IPS-18a (cell line): Measurements from ENCODE around the gene SPAG17.

Experiments used
- H3K27ac ChIP-seq: one replicate; pipeline ENCODE4 v1.5.1; 2013; ENCODE audit warnings: low read length
- H3K27me3 ChIP-seq: one replicate; pipeline ENCODE4 v1.6.1; 2013; ENCODE audit warnings: mild to moderate bottlenecking, low read length; ENCODE audit not compliant: control insufficient read depth, insufficient read depth
- H3K36me3 ChIP-seq: one replicate; pipeline ENCODE4 v1.6.1; 2013; ENCODE audit warnings: low read depth, low read length; ENCODE audit not compliant: control insufficient read depth
- H3K4me1 ChIP-seq: one replicate; pipeline ENCODE4 v1.6.1; 2013; ENCODE audit warnings: low read depth, low read length; ENCODE audit not compliant: control insufficient read depth
- H3K4me3 ChIP-seq: one replicate; pipeline ENCODE4 v1.5.1; 2013; ENCODE audit warnings: low read length
- H3K9ac ChIP-seq: one replicate; pipeline ENCODE4 v1.6.1; 2013; ENCODE audit warnings: mild to moderate bottlenecking, low read length, moderate library complexity
- H3K9me3 ChIP-seq: one replicate; pipeline ENCODE4 v1.6.1; 2013; ENCODE audit warnings: low read depth, low read length; ENCODE audit not compliant: control insufficient read depth

The SPAG17 gene

GRCh38 chr1:118013336-118013735 lies 171.7 kb downstream of the SPAG17 start:
- H3K27me3 ChIP-seq, result no peaks in the 10 kb centered on the region
- H3K9ac ChIP-seq, result no peak overlapping the region
- no peak overlapping the region for H3K27ac ChIP-seq
- H3K4me1 ChIP-seq, result no peaks in the 10 kb centered on the region
- no peak overlapping the region for H3K4me3 ChIP-seq
- no peaks in the 10 kb centered on the region for H3K36me3 ChIP-seq
- no peaks in the 10 kb centered on the region for H3K9me3 ChIP-seq

DNA sequence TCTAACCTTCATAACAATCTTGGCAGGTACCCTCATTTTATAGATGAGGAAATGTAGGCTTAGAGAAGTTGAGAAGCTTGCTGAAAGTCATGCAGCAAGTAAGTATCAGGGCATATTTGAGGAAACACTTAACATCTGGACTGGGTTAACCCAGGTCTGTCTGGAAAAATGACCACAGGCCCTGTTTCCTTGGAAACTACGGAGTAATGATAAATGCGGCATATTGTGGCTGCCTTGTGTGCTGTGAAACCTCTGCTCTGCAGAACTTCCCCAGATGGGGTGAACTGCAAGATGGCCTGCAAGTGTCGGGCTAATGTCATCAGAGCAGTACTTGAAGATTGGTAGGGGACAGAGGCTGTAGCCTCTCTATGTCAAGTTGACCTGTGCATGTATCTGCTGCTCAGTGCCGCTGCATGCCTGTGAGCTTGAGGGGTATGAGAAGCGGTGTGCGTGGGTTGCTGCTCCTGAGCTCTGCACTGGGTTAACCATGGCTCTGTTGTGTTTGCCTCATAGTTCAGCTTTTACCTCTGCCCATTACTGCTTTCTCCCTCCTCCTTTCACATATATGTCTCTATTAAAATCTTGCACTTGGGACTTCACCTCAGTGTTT lies 172.4 kb downstream of the SPAG17 start:
- Histone ChIP-seq H3K4me3 (no peak overlapping the region), H3K9me3 (no peaks in the 10 kb centered on the region), H3K36me3 (no peaks in the 10 kb centered on the region), H3K4me1 (no peaks in the 10 kb centered on the region), H3K27ac (no peak overlapping the region), H3K9ac (no peak overlapping the region), H3K27me3 (no peaks in the 10 kb centered on the region)

DNA sequence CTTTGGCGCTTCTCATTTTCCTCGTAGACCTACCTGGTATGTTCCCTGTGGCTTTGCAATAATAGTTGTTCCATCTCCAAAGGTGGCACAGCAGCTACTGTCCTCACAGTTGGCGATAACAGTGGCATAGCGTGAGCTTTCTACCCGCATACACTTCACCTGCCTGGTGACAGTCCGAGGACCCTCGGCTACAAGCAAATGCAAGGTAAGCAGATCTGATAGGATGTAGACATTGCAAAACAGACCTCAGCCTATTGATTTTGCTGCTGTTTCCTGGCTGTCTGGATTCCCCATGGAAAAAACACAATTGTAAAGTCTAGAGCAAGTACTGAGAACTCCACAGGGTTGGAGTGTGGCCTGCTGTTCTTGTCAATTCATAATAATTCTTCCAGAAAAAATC lies 177.0 kb downstream of the SPAG17 start:
- no peaks in the 10 kb centered on the region for H3K36me3 ChIP-seq
- no peaks in the 10 kb centered on the region for H3K4me1 ChIP-seq
- no peak overlapping the region for H3K9ac ChIP-seq
- no peaks in the 10 kb centered on the region for H3K9me3 ChIP-seq
- H3K4me3 ChIP-seq, result no peak overlapping the region
- H3K27ac ChIP-seq, result no peak overlapping the region
- H3K27me3 ChIP-seq, result no peaks in the 10 kb centered on the region

GRCh38 chr1:118007391-118007790 lies 177.6 kb downstream of the SPAG17 start:
- Histone ChIP-seq H3K4me1 (no peaks in the 10 kb centered on the region), H3K9me3 (no peaks in the 10 kb centered on the region), H3K9ac (no peak overlapping the region), H3K27me3 (no peaks in the 10 kb centered on the region), H3K4me3 (no peak overlapping the region), H3K36me3 (no peaks in the 10 kb centered on the region), H3K27ac (no peak overlapping the region)

DNA sequence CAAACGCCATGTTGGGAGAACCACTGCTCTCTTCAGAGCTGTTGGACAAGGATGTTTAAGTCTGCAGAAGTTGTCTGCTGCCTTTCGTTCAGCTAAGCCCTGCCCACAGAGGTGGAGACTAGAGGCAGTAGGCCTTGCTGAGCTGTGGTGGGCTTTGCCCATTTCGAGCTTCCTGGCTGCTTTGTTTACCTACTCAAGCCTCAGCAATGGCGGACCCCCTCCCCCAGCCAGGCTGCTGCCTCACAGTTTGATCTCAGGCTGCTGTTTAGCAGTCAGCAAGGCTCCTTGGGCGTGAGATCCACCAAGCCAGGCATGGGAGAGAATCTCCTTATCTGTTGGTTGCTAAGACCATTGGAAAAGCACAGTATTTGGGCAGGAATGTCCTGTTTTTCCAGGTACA lies 180.7 kb downstream of the SPAG17 start:
- no peaks in the 10 kb centered on the region for H3K9me3 ChIP-seq
- H3K4me1 ChIP-seq, result no peaks in the 10 kb centered on the region
- no peak overlapping the region for H3K4me3 ChIP-seq
- H3K36me3 ChIP-seq, result no peaks in the 10 kb centered on the region
- H3K9ac ChIP-seq, result no peak overlapping the region
- H3K27ac ChIP-seq, result no peak overlapping the region
- no peaks in the 10 kb centered on the region for H3K27me3 ChIP-seq

- Histone ChIP-seq H3K27me3 (no peaks in the 10 kb centered on the region), H3K36me3 (no peaks in the 10 kb centered on the region), H3K27ac (no peak overlapping the region), H3K9me3 (no peaks in the 10 kb centered on the region), H3K4me1 (no peaks in the 10 kb centered on the region), H3K4me3 (no peak overlapping the region), H3K9ac (no peak overlapping the region)
These were observed 199.1 kb downstream of the SPAG17 start for GRCh38 chr1:117985973-117986372.

- no peak overlapping the region for H3K27ac ChIP-seq
- no peak overlapping the region for H3K9ac ChIP-seq
These were observed 199.8 kb downstream of the SPAG17 start for GRCh38 chr1:117985239-117985638.

DNA sequence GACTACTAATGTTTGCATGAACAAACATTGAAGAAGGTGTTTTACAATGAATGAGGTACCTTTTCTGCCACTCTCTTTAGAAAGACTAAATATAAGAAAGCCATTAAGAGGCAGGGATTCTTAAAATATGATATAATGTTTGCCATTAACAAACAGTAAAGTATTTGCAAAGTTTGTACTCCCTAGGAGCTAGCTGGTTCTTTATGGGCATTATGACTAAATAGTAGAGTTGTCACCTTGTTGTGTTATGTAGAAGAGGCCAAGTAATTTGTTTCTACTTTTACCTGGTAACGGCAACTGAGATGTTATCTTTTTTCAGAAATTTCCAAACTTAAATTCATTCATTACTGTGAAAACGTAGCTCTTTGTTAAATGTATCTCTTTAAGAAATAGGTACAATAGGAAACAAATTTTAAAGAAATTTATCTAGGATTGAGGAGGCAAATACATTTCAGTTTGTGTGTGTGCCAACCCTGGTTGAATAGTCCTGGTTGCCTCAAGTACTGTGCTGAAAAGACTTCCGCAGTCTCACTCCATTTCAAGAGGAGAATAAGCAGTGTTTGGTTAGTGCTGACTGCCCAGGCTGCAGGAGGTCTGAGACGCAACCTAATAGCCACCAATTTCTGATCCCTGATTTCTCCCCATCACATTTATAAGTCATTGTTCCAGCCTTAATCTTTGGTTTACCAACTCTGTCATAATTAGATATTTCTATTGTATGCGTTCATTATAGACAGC lies 203.4 kb downstream of the SPAG17 start:
- Histone ChIP-seq H3K9ac (no peak overlapping the region), H3K27me3 (no peaks in the 10 kb centered on the region), H3K4me1 (no peaks in the 10 kb centered on the region), H3K9me3 (no peaks in the 10 kb centered on the region), H3K36me3 (no peaks in the 10 kb centered on the region), H3K27ac (no peak overlapping the region), H3K4me3 (no peak overlapping the region)

More at GRCh38 chr1:117985239-117985638, 199.8 kb downstream of the SPAG17 start:
- H3K4me3 ChIP-seq, result no peak overlapping the region
- H3K4me1 ChIP-seq, result no peaks in the 10 kb centered on the region
- no peaks in the 10 kb centered on the region for H3K27me3 ChIP-seq
- H3K9me3 ChIP-seq, result no peaks in the 10 kb centered on the region
- no peaks in the 10 kb centered on the region for H3K36me3 ChIP-seq

- Histone ChIP-seq H3K27me3 (no peaks in the 10 kb centered on the region), H3K4me1 (no peaks in the 10 kb centered on the region), H3K4me3 (no peak overlapping the region), H3K9ac (no peak overlapping the region), H3K36me3 (no peaks in the 10 kb centered on the region), H3K9me3 (no peaks in the 10 kb centered on the region), H3K27ac (no peak overlapping the region)
These were observed 208.6 kb downstream of the SPAG17 start for GRCh38 chr1:117976381-117976780.

DNA sequence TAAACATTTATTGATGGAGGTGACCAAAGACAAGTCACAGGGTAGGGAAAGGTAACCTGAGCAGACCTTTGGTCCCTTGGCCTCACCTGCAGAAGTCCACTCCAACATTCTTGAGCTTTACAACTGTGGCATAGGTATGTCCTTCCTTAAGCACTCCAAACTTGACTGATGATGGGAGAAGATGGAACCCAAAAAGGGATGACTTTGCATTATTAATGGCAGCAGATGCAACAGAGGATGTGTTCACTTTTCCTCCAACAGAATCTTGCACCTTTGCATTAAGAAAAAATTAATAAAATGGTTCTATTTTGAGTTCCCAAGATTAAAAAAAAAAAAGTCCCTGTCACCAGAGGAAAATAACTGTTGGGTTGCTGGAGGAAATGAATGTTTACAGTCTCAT lies 213.3 kb downstream of the SPAG17 start:
- Histone ChIP-seq H3K27ac (no peak overlapping the region), H3K4me1 (peaks cover 13% of the 10 kb centered on the region), H3K36me3 (no peaks in the 10 kb centered on the region), H3K4me3 (no peak overlapping the region), H3K9ac (no peak overlapping the region), H3K27me3 (no peaks in the 10 kb centered on the region), H3K9me3 (no peaks in the 10 kb centered on the region)

GRCh38 chr1:117970252-117970651 lies 214.8 kb downstream of the SPAG17 start:
- no peaks in the 10 kb centered on the region for H3K36me3 ChIP-seq
- H3K4me1 ChIP-seq, result peaks cover 13% of the 10 kb centered on the region
- no peaks in the 10 kb centered on the region for H3K9me3 ChIP-seq
- no peaks in the 10 kb centered on the region for H3K27me3 ChIP-seq
- H3K27ac ChIP-seq, result no peak overlapping the region
- no peak overlapping the region for H3K4me3 ChIP-seq
- no peak overlapping the region for H3K9ac ChIP-seq

DNA sequence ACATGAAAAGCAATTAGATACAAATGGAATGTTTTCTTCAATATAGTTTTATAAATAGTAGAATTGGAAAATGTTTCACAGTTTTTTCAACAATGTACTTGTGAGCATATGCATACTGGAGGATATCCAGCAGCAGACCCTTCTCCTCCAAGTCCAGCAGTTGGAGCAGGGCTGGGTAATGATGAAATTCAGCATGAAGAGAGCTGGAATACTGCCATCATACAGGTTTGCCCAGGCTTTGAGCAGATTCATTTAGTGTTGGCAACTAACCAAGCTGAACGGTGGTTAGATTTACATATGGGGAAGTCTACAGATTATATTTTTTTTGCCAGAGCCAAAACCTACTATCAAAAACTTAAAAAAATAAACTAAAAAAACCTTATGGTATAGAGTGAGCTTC lies 217.1 kb downstream of the SPAG17 start:
- no peaks in the 10 kb centered on the region for H3K9me3 ChIP-seq
- no peak overlapping the region for H3K27ac ChIP-seq

More for the DNA sequence above, 217.1 kb downstream of the SPAG17 start:
- H3K36me3 ChIP-seq, result no peaks in the 10 kb centered on the region
- H3K27me3 ChIP-seq, result no peaks in the 10 kb centered on the region
- no peak overlapping the region for H3K9ac ChIP-seq
- H3K4me1 ChIP-seq, result peaks cover 13% of the 10 kb centered on the region
- no peak overlapping the region for H3K4me3 ChIP-seq
